Measurements from ENCODE around the gene GOLM1. TPM values are rescaled to one million over a fixed set of nuclear protein-coding genes. Genes with fewer than 3 reads are reported as not detected.

Gene GOLM1
- total RNA-seq, 3 donors from 2014 or later (not counting 1 experiment from before 2014, with no cell fraction given), result 12.9 to 24.4 (median 20.2) TPM

- WGBS (ENCODE audit: insufficient coverage), result 1% methylated on average over 44 of the region's 45 CpGs
- Histone ChIP-seq H3K27ac (ENCODE audit: low read length) (peak overlapping the region; percentile 65), H3K4me1 (ENCODE audit: control insufficient read depth, insufficient read depth, low read length) (peaks cover 11% of the 10 kb centered on the region), H3K4me3 (ENCODE audit: low read length) (peak overlapping the region; percentile 39), H3K36me3 (ENCODE audit: control insufficient read depth, insufficient read depth, low read length) (no peaks in the 10 kb centered on the region), H3K27me3 (ENCODE audit: control insufficient read depth, insufficient read depth, low read length) (peaks cover 6% of the 10 kb centered on the region), H3K9me3 (ENCODE audit: control insufficient read depth, insufficient read depth, low read length) (no peaks in the 10 kb centered on the region)
- no peaks in the 10 kb centered on the region for H3K36me3 Mint-ChIP-seq
- H3K4me3 Mint-ChIP-seq, result peak overlapping the region; percentile 94
- intact Hi-C loops (cut with micrococcal nuclease), result no loop called here
- TF ChIP-seq CTCF (IDR thresholded peaks at IDR 0.05), result no peak
- ATAC-seq (peak; percentile 35 to 50 (median 36)), DNase-seq (peak; percentile 25 to 33)
- peak overlapping the region; percentile 66 to 89 for H3K27ac Mint-ChIP-seq
- H3K9me3 Mint-ChIP-seq, result no peaks in the 10 kb centered on the region
- H3K4me1 Mint-ChIP-seq, result peaks cover 16 to 17% of the 10 kb centered on the region in 2 donors
- H3K27me3 Mint-ChIP-seq (ENCODE audit: low read depth in 2 of 2), result peaks cover 9 to 25% of the 10 kb centered on the region in 2 donors
Measured at GRCh38 chr9:86099701-86100364, 475 bp upstream of the GOLM1 start.

- DNase-seq, result no peak
- Mint-ChIP-seq H3K27me3 (ENCODE audit: low read depth in 2 of 2) (peaks cover 9 to 15% of the 10 kb centered on the region in 2 donors), H3K27ac (no peak overlapping the region), H3K36me3 (no peaks in the 10 kb centered on the region), H3K4me3 (peak overlapping the region; percentile 75), H3K9me3 (no peaks in the 10 kb centered on the region), H3K4me1 (peaks cover 16 to 17% of the 10 kb centered on the region in 2 donors)
- 92% methylated on average over 10 of the region's 10 CpGs for WGBS (ENCODE audit: insufficient coverage)
- no peak for TF ChIP-seq CTCF (IDR thresholded peaks at IDR 0.05)
- Histone ChIP-seq H3K4me1 (ENCODE audit: control insufficient read depth, insufficient read depth, low read length) (peaks cover 11% of the 10 kb centered on the region), H3K27ac (ENCODE audit: low read length) (no peak overlapping the region), H3K27me3 (ENCODE audit: control insufficient read depth, insufficient read depth, low read length) (peaks cover 4% of the 10 kb centered on the region), H3K4me3 (ENCODE audit: low read length) (no peak overlapping the region), H3K36me3 (ENCODE audit: control insufficient read depth, insufficient read depth, low read length) (no peaks in the 10 kb centered on the region), H3K9me3 (ENCODE audit: control insufficient read depth, insufficient read depth, low read length) (no peaks in the 10 kb centered on the region)
- no peak for ATAC-seq
- intact Hi-C loops (cut with micrococcal nuclease), result no loop called here
Measured at GRCh38 chr9:86097510-86098224, 1.7 kb downstream of the GOLM1 start.

- Histone ChIP-seq H3K4me3 (ENCODE audit: low read length) (no peak overlapping the region), H3K4me1 (ENCODE audit: control insufficient read depth, insufficient read depth, low read length) (peaks cover 11% of the 10 kb centered on the region), H3K27me3 (ENCODE audit: control insufficient read depth, insufficient read depth, low read length) (peaks cover 4% of the 10 kb centered on the region), H3K27ac (ENCODE audit: low read length) (no peak overlapping the region), H3K9me3 (ENCODE audit: control insufficient read depth, insufficient read depth, low read length) (no peaks in the 10 kb centered on the region), H3K36me3 (ENCODE audit: control insufficient read depth, insufficient read depth, low read length) (no peaks in the 10 kb centered on the region)
- H3K27ac Mint-ChIP-seq, result no peak overlapping the region
- 86% methylated on average over 2 of the region's 2 CpGs for WGBS (ENCODE audit: insufficient coverage)
- ATAC-seq (no peak), DNase-seq (no peak)
- intact Hi-C loops (cut with micrococcal nuclease), result no loop called here
- peaks cover 13 to 15% of the 10 kb centered on the region in 2 donors for H3K27me3 Mint-ChIP-seq (ENCODE audit: low read depth in 2 of 2)
- TF ChIP-seq CTCF (IDR thresholded peaks at IDR 0.05), result no peak
- H3K9me3 Mint-ChIP-seq, result no peaks in the 10 kb centered on the region
- no peak overlapping the region for H3K4me3 Mint-ChIP-seq
- H3K36me3 Mint-ChIP-seq, result no peaks in the 10 kb centered on the region
- peaks cover 17 to 20% of the 10 kb centered on the region in 2 donors for H3K4me1 Mint-ChIP-seq
Measured at GRCh38 chr9:86096386-86096785, 3.0 kb downstream of the GOLM1 start.
